HG02623 (cell line): Measurements from ENCODE around the gene CNOT10.
"Not testable (repeated sequence)": the region's sequence is repeated elsewhere in the genome, so short reads cannot be mapped to it uniquely, and the experiment has no call there.

Experiments used
- ATAC-seq: cut with Tn5 transposase; IDR thresholded peaks from one replicate; pipeline ENCODE4 v1.9.1; 2021; ENCODE audit warnings: moderate library complexity; ENCODE audit not compliant: unreplicated experiment

The CNOT10 gene

GRCh38 chr3:32757618-32758374, 72.8 kb downstream of the CNOT10 start:
- no peak for ATAC-seq

- ATAC-seq: no peak
Observed at GRCh38 chr3:32758375-32758753, 73.4 kb downstream of the CNOT10 start.

- no peak for ATAC-seq
Observed at GRCh38 chr3:32759342-32759741, 74.4 kb downstream of the CNOT10 start.

GRCh38 chr3:32764481-32764880, 79.5 kb downstream of the CNOT10 start:
- no peak for ATAC-seq

- no peak for ATAC-seq
Observed at GRCh38 chr3:32778389-32778788, 93.4 kb downstream of the CNOT10 start.

GRCh38 chr3:32780071-32780734, 95.2 kb downstream of the CNOT10 start:
- no peak for ATAC-seq

- peak; percentile 21 for ATAC-seq
Observed at GRCh38 chr3:32780735-32781210, 95.8 kb downstream of the CNOT10 start.

- peak; percentile 93 for ATAC-seq
Observed at GRCh38 chr3:32781211-32781968, 96.4 kb downstream of the CNOT10 start.

- ATAC-seq: not testable (repeated sequence)
Observed at GRCh38 chr3:32781969-32782270, 96.9 kb downstream of the CNOT10 start.

- no peak for ATAC-seq
Observed at GRCh38 chr3:32782407-32782806, 97.4 kb downstream of the CNOT10 start.

GRCh38 chr3:32791833-32792232, 106.8 kb downstream of the CNOT10 start:
- ATAC-seq: no peak

- no peak for ATAC-seq
Observed at GRCh38 chr3:32794487-32795308, 109.7 kb downstream of the CNOT10 start.

- ATAC-seq: not testable (repeated sequence)
Observed at GRCh38 chr3:32796384-32796950, 111.5 kb downstream of the CNOT10 start.

GRCh38 chr3:32797776-32798175, 112.8 kb downstream of the CNOT10 start:
- ATAC-seq: no peak

- not testable (repeated sequence) for ATAC-seq
Observed at GRCh38 chr3:32801440-32801839, 116.5 kb downstream of the CNOT10 start.

- ATAC-seq: peak; percentile 54
Observed at GRCh38 chr3:32813180-32813579, 128.2 kb downstream of the CNOT10 start.

- no peak for ATAC-seq
Observed at GRCh38 chr3:32814361-32814760, 129.4 kb downstream of the CNOT10 start.

GRCh38 chr3:32815841-32816438, 131.0 kb downstream of the CNOT10 start:
- no peak for ATAC-seq

GRCh38 chr3:32816439-32817256, 131.7 kb downstream of the CNOT10 start:
- ATAC-seq: no peak

GRCh38 chr3:32817257-32817557, 132.2 kb downstream of the CNOT10 start:
- ATAC-seq: no peak
